ENCODE measurements around the gene CNOT10.
"Not testable (repeated sequence)": the region's sequence is repeated elsewhere in the genome, so short reads cannot be mapped to it uniquely, and the experiment has no call there.

Gene CNOT10

GRCh38 chr3:32780071-32780734 is 95.2 kb downstream of the CNOT10 start:
- peak overlapping the region; percentile 56 for H3K9ac ChIP-seq (ENCODE audit: low read length)
- H3K4ac ChIP-seq (ENCODE audit: low read depth, low read length), result no peak overlapping the region
- no peaks in the 10 kb centered on the region for H3K27me3 ChIP-seq (ENCODE audit: insufficient read depth, low read length)
- H2AK5ac ChIP-seq (ENCODE audit: low read length), result peak overlapping the region; percentile 23
- WGBS (ENCODE audit: extremely low coverage, insufficient coverage, insufficient read length), result no CpG with 5 or more reads among the region's 10 CpGs
- H3K4me1 ChIP-seq (ENCODE audit: control insufficient read depth in 1 of 2, insufficient read depth in 2 of 2, low read length in 2 of 2), result peaks cover 4% of the 10 kb centered on the region in 2 experiments
- H3K14ac ChIP-seq (ENCODE audit: low read length), result no peak overlapping the region
- peak overlapping the region; percentile 83 for H4K91ac ChIP-seq (ENCODE audit: low read depth, low read length)
- peak overlapping the region; percentile 76 for H4K8ac ChIP-seq (ENCODE audit: low read depth, low read length)
- no peaks in the 10 kb centered on the region for H3K9me3 ChIP-seq (ENCODE audit: insufficient read depth, low read depth, low read length)
- DNase-seq, result no peak
- H3K79me2 ChIP-seq (ENCODE audit: control insufficient read depth, insufficient read depth, low read length, poor library complexity), result no peaks in the 10 kb centered on the region
- H2BK120ac ChIP-seq (ENCODE audit: insufficient read depth, low read length, poor library complexity), result peak overlapping the region; percentile 53
- H3K27ac ChIP-seq (ENCODE audit: low read depth, low read length), result no peak overlapping the region
- peak overlapping the region; percentile 54 for H3K18ac ChIP-seq (ENCODE audit: low read length)
- peak overlapping the region; percentile 2 for H2BK5ac ChIP-seq (ENCODE audit: low read depth, low read length, poor library complexity)
- peaks cover 8% of the 10 kb centered on the region for H3K79me1 ChIP-seq (ENCODE audit: low read length)
- peak overlapping the region; percentile 74 for H3K4me3 ChIP-seq (ENCODE audit: low read depth, low read length)
- peaks cover 0 to 3% of the 10 kb centered on the region in 2 experiments for H3K36me3 ChIP-seq (ENCODE audit: control insufficient read depth in 1 of 2, insufficient read depth in 2 of 2, low read length in 2 of 2)
- H3K23ac ChIP-seq (ENCODE audit: low read length), result no peak overlapping the region
- H2BK12ac ChIP-seq (ENCODE audit: low read length), result peak overlapping the region; percentile 82
- no peak overlapping the region for H2AFZ ChIP-seq (ENCODE audit: insufficient read depth, low read length, poor library complexity)
- H3K4me2 ChIP-seq (ENCODE audit: low read length), result peak overlapping the region; percentile 89
- H4K12ac ChIP-seq (ENCODE audit: low read depth, low read length), result peak overlapping the region; percentile 46

GRCh38 chr3:32780735-32781210 is 95.8 kb downstream of the CNOT10 start:
- H2BK120ac ChIP-seq (ENCODE audit: insufficient read depth, low read length, poor library complexity), result no peak overlapping the region
- peaks cover 8% of the 10 kb centered on the region for H3K79me1 ChIP-seq (ENCODE audit: low read length)
- H2AFZ ChIP-seq (ENCODE audit: insufficient read depth, low read length, poor library complexity), result no peak overlapping the region
- peak overlapping the region; percentile 46 for H4K12ac ChIP-seq (ENCODE audit: low read depth, low read length)
- no peaks in the 10 kb centered on the region for H3K27me3 ChIP-seq (ENCODE audit: insufficient read depth, low read length)
- H3K79me2 ChIP-seq (ENCODE audit: control insufficient read depth, insufficient read depth, low read length, poor library complexity), result no peaks in the 10 kb centered on the region
- WGBS (ENCODE audit: extremely low coverage, insufficient coverage, insufficient read length), result no CpG with 5 or more reads among the region's 36 CpGs
- H3K27ac ChIP-seq (ENCODE audit: low read depth, low read length), result peak overlapping the region; percentile 77
- H3K23ac ChIP-seq (ENCODE audit: low read length), result no peak overlapping the region
- peak overlapping the region; percentile 83 for H4K91ac ChIP-seq (ENCODE audit: low read depth, low read length)
- no peak overlapping the region for H2AK5ac ChIP-seq (ENCODE audit: low read length)
- peak overlapping the region; percentile 2 for H2BK5ac ChIP-seq (ENCODE audit: low read depth, low read length, poor library complexity)
- peaks cover 0 to 2% of the 10 kb centered on the region in 2 experiments for H3K36me3 ChIP-seq (ENCODE audit: control insufficient read depth in 1 of 2, insufficient read depth in 2 of 2, low read length in 2 of 2)
- H3K9ac ChIP-seq (ENCODE audit: low read length), result peak overlapping the region; percentile 56
- peak overlapping the region; percentile 54 for H3K18ac ChIP-seq (ENCODE audit: low read length)
- peaks cover 4% of the 10 kb centered on the region in 2 experiments for H3K4me1 ChIP-seq (ENCODE audit: control insufficient read depth in 1 of 2, insufficient read depth in 2 of 2, low read length in 2 of 2)
- DNase-seq, result no peak
- peak overlapping the region; percentile 76 for H4K8ac ChIP-seq (ENCODE audit: low read depth, low read length)
- no peaks in the 10 kb centered on the region for H3K9me3 ChIP-seq (ENCODE audit: insufficient read depth, low read depth, low read length)
- H3K14ac ChIP-seq (ENCODE audit: low read length), result no peak overlapping the region
- H3K4me2 ChIP-seq (ENCODE audit: low read length), result peak overlapping the region; percentile 89
- peak overlapping the region; percentile 82 for H2BK12ac ChIP-seq (ENCODE audit: low read length)
- H3K4me3 ChIP-seq (ENCODE audit: low read depth, low read length), result peak overlapping the region; percentile 74
- no peak overlapping the region for H3K4ac ChIP-seq (ENCODE audit: low read depth, low read length)

- H3K4me2 ChIP-seq (ENCODE audit: low read length), result peak overlapping the region; percentile 89
- H3K23ac ChIP-seq (ENCODE audit: low read length), result no peak overlapping the region
- no peaks in the 10 kb centered on the region for H3K9me3 ChIP-seq (ENCODE audit: insufficient read depth, low read depth, low read length)
- no peak overlapping the region for H4K8ac ChIP-seq (ENCODE audit: low read depth, low read length)
- H3K18ac ChIP-seq (ENCODE audit: low read length), result no peak overlapping the region
- H3K79me2 ChIP-seq (ENCODE audit: control insufficient read depth, insufficient read depth, low read length, poor library complexity), result no peaks in the 10 kb centered on the region
- H2AK5ac ChIP-seq (ENCODE audit: low read length), result no peak overlapping the region
- peak overlapping the region; percentile 74 for H3K4me3 ChIP-seq (ENCODE audit: low read depth, low read length)
- peaks cover 4% of the 10 kb centered on the region in 2 experiments for H3K4me1 ChIP-seq (ENCODE audit: control insufficient read depth in 1 of 2, insufficient read depth in 2 of 2, low read length in 2 of 2)
- H3K14ac ChIP-seq (ENCODE audit: low read length), result no peak overlapping the region
- no peak overlapping the region for H3K4ac ChIP-seq (ENCODE audit: low read depth, low read length)
- peaks cover 8% of the 10 kb centered on the region for H3K79me1 ChIP-seq (ENCODE audit: low read length)
- H2BK5ac ChIP-seq (ENCODE audit: low read depth, low read length, poor library complexity), result peak overlapping the region; percentile 2
- no peaks in the 10 kb centered on the region for H3K36me3 ChIP-seq (ENCODE audit: control insufficient read depth in 1 of 2, insufficient read depth in 2 of 2, low read length in 2 of 2)
- peak overlapping the region; percentile 7 for H4K91ac ChIP-seq (ENCODE audit: low read depth, low read length)
- peak; percentile 95 for DNase-seq
- H4K12ac ChIP-seq (ENCODE audit: low read depth, low read length), result no peak overlapping the region
- no peaks in the 10 kb centered on the region for H3K27me3 ChIP-seq (ENCODE audit: insufficient read depth, low read length)
- H3K9ac ChIP-seq (ENCODE audit: low read length), result peak overlapping the region; percentile 46
- H2AFZ ChIP-seq (ENCODE audit: insufficient read depth, low read length, poor library complexity), result no peak overlapping the region
- peak overlapping the region; percentile 77 for H3K27ac ChIP-seq (ENCODE audit: low read depth, low read length)
- no CpG with 5 or more reads among the region's 59 CpGs for WGBS (ENCODE audit: extremely low coverage, insufficient coverage, insufficient read length)
- H2BK120ac ChIP-seq (ENCODE audit: insufficient read depth, low read length, poor library complexity), result peak overlapping the region; percentile 1
- no peak overlapping the region for H2BK12ac ChIP-seq (ENCODE audit: low read length)
These were observed 96.4 kb downstream of the CNOT10 start for GRCh38 chr3:32781211-32781968.

DNA sequence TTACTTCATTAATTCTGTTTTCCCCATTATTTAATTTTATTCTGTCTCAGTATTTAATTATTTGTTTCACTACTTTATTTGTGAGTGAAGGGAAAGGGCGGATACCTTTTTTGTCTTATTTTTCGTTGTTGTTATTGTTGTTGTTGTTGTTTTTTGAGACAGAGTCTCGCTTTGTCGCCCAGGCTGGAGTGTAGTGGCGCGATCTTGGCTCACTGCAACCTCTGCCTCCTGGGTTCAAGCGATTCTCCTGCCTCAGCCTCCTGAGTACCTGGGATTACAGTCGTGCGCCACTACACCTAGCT is 96.9 kb downstream of the CNOT10 start:
- not testable (repeated sequence) for H3K4ac ChIP-seq (ENCODE audit: low read depth, low read length); H4K91ac ChIP-seq (ENCODE audit: low read depth, low read length); H2AFZ ChIP-seq (ENCODE audit: insufficient read depth, low read length, poor library complexity); H3K36me3 ChIP-seq (ENCODE audit: control insufficient read depth in 1 of 2, insufficient read depth in 2 of 2, low read length in 2 of 2); H3K9ac ChIP-seq (ENCODE audit: low read length); H3K4me3 ChIP-seq (ENCODE audit: low read depth, low read length); H3K4me2 ChIP-seq (ENCODE audit: low read length); DNase-seq; H3K27ac ChIP-seq (ENCODE audit: low read depth, low read length); H2BK120ac ChIP-seq (ENCODE audit: insufficient read depth, low read length, poor library complexity); H3K18ac ChIP-seq (ENCODE audit: low read length); H4K12ac ChIP-seq (ENCODE audit: low read depth, low read length); H3K27me3 ChIP-seq (ENCODE audit: insufficient read depth, low read length); H3K14ac ChIP-seq (ENCODE audit: low read length); H2BK12ac ChIP-seq (ENCODE audit: low read length); H2BK5ac ChIP-seq (ENCODE audit: low read depth, low read length, poor library complexity); H3K9me3 ChIP-seq (ENCODE audit: insufficient read depth, low read depth, low read length); H3K79me1 ChIP-seq (ENCODE audit: low read length); H3K4me1 ChIP-seq (ENCODE audit: control insufficient read depth in 1 of 2, insufficient read depth in 2 of 2, low read length in 2 of 2); H3K23ac ChIP-seq (ENCODE audit: low read length); H3K79me2 ChIP-seq (ENCODE audit: control insufficient read depth, insufficient read depth, low read length, poor library complexity)
- peak overlapping the region; percentile 31 for H4K8ac ChIP-seq (ENCODE audit: low read depth, low read length)
- WGBS (ENCODE audit: extremely low coverage, insufficient coverage, insufficient read length), result no CpG with 5 or more reads among the region's 9 CpGs
- peak overlapping the region; percentile 47 for H2AK5ac ChIP-seq (ENCODE audit: low read length)

All from trophoblast cell (in vitro differentiated cells and primary cell).